ENCODE measurements around the gene NXN.
"Not testable (repeated sequence)": the region's sequence is repeated elsewhere in the genome, so short reads cannot be mapped to it uniquely, and the experiment has no call there.

The NXN gene

GRCh38 chr17:850086-850850, 129.3 kb downstream of the NXN start:
- DNase-seq (ENCODE audit: extremely low spot score, insufficient read length, low read depth) (no peak), FAIRE-seq (no peak)

DNA sequence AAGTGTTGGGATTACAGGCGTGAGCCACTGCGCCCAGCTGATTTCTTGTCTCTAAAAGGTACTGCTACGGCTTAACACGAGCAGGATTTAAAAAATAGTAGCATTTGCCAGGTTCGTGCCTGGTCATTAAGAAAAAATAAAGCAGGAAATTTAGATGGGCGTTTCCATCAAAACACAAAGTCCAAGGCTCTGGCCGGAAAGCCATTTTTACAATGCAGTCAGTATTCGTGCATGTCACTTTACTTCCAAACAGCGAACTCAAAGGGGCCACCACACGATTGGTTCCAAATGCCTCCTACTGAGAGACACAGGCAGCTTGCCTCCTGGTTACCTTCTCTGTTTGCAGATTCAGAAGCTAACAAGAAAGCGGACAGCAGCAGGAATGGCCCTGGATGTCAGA, 131.2 kb downstream of the NXN start:
- DNase-seq (ENCODE audit: extremely low spot score, insufficient read length, low read depth) (no peak), FAIRE-seq (no peak)

- no peak for DNase-seq (ENCODE audit: extremely low spot score, insufficient read length, low read depth)
- FAIRE-seq = no peak
Measured at GRCh38 chr17:846901-847843, 132.4 kb downstream of the NXN start.

DNA sequence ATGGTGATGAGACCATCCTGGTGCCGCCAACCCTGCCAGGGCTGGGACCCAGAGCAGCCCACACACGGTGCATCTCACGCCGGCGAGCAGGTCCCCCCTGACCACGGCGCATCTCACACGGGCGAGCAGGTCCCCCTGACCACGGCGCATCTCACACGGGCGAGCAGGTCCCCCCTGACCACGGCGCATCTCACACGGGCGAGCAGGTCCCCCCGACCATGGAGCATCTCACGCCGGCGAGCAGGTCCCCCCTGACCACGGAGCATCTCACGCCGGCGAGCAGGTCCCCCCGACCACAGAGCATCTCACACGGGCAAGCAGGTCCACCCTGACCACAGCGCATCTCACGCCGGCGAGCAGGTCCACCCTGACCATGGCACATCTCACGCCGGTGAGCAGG, 138.3 kb downstream of the NXN start:
- DNase-seq (ENCODE audit: extremely low spot score, insufficient read length, low read depth) = no peak
- FAIRE-seq = no peak

GRCh38 chr17:838486-838885, 141.1 kb downstream of the NXN start:
- DNase-seq (ENCODE audit: extremely low spot score, insufficient read length, low read depth) (no peak), FAIRE-seq (no peak)

DNA sequence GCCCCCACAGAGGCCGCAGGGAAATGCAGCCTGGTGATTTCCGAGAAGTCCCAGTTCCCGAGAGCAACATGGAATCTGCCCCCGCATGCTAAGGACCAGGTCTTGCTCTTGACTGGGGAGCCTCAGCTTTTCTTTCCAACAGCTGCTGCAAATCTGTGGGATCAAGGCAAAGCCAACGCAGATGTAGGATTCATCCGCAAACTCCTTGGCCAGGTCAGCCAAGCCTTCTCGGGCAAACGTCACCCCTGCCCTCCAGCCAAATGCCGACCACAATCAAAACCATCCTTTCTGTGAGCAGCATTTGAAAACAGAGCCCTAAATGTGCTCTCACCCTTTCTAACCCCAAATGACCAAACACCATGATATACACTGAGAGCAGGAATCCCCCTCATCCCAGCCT, 143.4 kb downstream of the NXN start:
- FAIRE-seq (no peak), DNase-seq (ENCODE audit: extremely low spot score, insufficient read length, low read depth) (no peak)

DNA sequence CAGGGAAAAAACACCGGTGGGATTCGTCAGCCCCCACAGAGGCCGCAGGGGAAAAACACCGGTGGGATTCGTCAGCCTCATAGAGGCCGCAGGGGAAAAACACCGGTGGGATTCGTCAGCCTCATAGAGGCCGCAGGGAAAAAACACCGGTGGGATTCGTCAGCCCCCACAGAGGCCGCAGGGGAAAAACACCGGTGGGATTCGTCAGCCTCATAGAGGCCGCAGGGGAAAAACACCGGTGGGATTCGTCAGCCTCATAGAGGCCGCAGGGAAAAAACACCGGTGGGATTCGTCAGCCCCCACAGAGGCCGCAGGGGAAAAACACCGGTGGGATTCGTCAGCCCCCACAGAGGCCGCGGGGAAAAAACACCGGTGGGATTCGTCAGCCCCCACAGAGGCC, 143.9 kb downstream of the NXN start:
- FAIRE-seq; DNase-seq (ENCODE audit: extremely low spot score, insufficient read length, low read depth): not testable (repeated sequence)

DNA sequence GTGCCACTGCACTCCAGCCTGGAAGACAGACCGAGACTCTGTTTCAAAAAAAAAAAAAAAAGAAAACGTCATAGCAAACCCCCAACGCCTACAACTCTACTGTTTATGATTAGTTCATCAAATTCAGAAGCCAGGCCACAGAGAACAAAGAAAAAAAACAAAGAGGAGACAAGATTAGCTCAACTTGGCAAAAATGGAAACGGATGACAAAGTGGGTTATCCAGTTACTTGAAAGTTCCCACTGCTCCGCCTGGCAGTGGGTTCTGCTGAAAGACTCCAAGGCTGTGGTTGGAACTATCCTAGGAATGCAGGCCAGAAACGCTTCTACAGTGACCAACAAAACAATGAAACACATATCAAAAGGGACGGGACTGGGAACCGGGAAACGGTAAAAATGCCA, 144.3 kb downstream of the NXN start:
- no peak for DNase-seq (ENCODE audit: extremely low spot score, insufficient read length, low read depth)

DNA sequence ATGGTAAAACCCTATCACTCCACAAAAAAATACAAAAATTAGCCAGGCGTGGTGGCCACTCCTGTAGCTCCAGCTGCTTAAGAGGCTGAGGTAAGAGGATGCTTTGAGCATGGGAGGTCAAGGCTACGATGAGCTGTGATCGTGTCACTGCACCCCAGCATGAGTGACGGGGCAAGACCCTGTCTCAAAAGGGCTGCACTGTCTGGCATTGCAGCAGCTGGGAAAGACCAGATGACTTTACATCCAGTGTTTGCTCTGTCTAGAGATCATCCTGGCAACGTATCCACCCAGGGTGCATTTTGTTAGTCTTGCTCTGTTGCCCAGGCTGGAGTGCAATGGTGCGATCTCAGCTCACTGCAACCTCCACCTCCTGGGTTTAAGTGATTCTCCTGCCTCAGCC, 145.4 kb downstream of the NXN start:
- DNase-seq (ENCODE audit: extremely low spot score, insufficient read length, low read depth) (no peak), FAIRE-seq (no peak)

More for the DNA sequence above, 144.3 kb downstream of the NXN start:
- FAIRE-seq = no peak

DNA sequence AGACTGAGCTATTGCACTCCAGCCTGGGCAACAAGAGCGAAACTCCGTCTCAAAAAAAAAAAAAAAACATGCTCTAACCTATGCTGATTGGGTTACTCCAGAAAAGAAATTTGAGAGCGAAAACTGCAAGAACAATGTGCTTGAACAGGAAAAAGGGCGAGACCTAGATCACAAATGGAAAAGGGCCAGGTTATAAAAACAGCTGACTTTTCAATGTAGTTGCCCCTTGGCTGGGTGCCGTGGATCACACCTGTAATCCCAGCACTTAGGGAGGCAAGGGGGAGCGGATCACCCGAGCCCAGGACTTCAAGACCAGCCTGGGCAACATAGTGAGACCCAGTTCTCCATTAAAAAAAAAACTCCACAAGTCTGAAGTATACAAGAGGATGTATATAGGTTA, 148.6 kb downstream of the NXN start:
- no peak for DNase-seq (ENCODE audit: extremely low spot score, insufficient read length, low read depth)

DNA sequence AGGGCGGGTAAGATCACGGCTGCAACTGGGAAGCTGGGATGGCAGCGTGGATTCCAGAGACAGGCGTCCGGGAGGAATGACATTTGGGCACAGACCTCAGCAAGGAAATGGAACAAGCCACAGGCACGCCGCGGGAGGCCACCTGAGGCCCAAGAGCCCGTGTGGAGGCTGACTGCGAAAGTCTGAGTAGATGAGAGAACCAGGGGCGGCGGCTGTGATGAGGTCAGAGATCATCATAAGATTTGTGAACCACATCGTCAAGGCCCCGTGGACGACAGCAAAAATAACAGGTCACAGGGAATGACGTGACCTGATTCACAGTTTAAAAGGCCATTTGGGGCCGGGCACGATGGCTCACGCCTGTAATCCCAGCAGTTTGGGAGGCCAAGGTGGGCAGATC, 149.2 kb downstream of the NXN start:
- no peak for DNase-seq (ENCODE audit: extremely low spot score, insufficient read length, low read depth)
- FAIRE-seq = no peak

More for the DNA sequence above, 148.6 kb downstream of the NXN start:
- no peak for FAIRE-seq

DNA sequence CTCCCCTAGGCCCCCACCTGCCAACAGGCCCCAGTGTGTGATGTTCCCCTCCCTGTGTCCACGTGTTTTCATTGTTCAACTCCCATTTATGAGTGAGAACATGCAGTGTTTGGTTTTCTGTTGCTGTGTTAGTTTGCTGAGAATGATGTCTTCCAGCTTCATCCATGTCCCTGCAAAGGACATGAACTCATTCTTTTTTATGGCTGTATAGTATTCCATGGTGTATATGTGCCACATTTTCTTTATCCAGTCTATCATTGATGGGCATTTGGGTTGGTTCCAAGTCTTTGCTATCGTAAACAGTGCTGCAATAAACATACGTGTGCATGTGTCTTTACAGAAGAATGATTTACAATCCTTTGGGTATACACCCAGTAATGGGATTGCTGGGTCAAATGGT, 150.0 kb downstream of the NXN start:
- not testable (repeated sequence) for FAIRE-seq; DNase-seq (ENCODE audit: extremely low spot score, insufficient read length, low read depth)

DNA sequence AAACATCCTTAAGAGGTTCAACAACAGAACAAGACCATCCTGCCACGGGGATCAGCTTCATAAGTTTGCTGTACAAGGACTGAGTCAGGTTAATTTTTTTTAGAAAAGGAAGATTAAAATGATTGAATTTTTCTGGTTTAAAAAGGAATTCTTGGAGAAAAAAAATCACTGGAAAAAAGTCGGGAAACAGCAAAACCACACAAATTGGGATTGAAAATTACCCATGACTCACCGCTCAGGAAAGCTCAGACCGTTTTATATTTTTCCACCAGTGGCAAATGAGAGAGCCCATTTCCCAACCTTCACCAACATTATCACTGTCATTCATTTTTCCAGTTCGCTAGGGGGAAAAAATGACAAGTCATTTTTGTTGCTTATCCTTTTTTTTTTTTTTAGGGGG, 150.8 kb downstream of the NXN start:
- no peak for FAIRE-seq
- no peak for DNase-seq (ENCODE audit: extremely low spot score, insufficient read length, low read depth)

- FAIRE-seq = no peak
Measured at GRCh38 chr17:826778-827177, 152.8 kb downstream of the NXN start.

DNA sequence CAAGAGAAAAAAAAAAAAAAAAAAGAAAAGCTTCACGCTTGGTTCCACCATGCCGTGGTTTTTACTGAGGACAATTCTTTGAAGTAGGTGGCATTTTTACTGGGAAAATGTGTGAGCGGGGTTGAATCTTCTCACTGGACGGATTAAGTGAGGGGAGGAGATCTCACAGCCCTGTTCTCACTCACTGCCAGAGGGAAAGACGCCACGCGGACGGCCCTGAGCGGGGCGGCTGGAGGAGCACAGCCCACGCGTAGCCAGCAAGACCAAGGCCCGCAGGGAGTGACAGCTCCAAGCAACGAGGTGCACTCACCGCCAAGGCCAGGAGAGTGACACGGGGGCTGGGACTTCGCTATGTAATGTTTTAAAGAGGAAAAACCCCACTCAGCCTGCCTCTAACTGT, 154.4 kb downstream of the NXN start:
- no peak for FAIRE-seq
- DNase-seq (ENCODE audit: extremely low spot score, insufficient read length, low read depth) = no peak

More at GRCh38 chr17:826778-827177, 152.8 kb downstream of the NXN start:
- DNase-seq (ENCODE audit: extremely low spot score, insufficient read length, low read depth) = no peak

- DNase-seq (ENCODE audit: extremely low spot score, insufficient read length, low read depth) (no peak), FAIRE-seq (no peak)
Measured at GRCh38 chr17:824378-824777, 155.2 kb downstream of the NXN start.

GRCh38 chr17:823501-823902, 156.1 kb downstream of the NXN start:
- DNase-seq (ENCODE audit: extremely low spot score, insufficient read length, low read depth) = peak; percentile 15
- peak; percentile 63 for FAIRE-seq

DNA sequence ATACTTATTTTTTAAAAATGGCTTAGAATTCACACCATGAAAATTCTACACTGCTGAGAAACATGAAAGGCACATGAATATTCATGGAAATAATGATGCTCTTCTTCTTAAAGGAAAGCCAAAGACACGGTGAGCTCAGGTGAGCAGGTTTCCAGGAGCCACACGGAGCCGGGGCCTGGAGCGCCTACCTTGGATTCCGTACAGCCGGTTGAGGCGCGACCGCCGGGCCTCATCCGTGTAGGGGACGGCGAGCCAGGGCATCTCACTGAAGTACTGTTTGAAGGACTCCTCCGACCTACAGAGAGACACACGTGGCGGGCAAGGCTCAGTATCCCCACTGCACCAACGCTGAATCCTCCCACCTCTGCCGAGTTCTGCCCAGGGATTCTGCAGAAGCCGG, 160.3 kb downstream of the NXN start:
- no peak for FAIRE-seq
- DNase-seq (ENCODE audit: extremely low spot score, insufficient read length, low read depth) = no peak

DNA sequence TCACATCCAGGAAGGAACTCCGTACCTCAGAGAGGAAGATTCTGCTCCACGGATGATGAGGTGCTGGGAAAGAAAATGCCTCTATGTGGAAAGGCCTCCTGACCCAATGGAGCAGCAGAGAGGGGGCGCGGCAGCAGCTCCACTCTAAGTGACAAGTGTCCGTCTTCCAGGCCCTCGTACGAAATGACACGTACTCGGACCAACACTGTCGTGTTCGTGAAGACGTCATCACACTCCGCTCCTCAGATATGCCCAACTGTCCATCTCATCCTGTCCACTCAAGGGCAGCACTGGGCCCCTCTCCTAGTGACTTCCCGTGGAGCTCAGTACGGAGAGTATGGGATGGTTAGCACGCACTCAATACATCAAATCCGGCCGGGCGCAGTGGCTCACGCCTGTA, 165.2 kb downstream of the NXN start:
- DNase-seq (ENCODE audit: extremely low spot score, insufficient read length, low read depth) (no peak), FAIRE-seq (no peak)

- no peak for DNase-seq (ENCODE audit: extremely low spot score, insufficient read length, low read depth)
- FAIRE-seq = no peak
Measured at GRCh38 chr17:812638-813204, 166.9 kb downstream of the NXN start.

Measured in GM18507 (cell line).